K562 (cell line): ENCODE data around the gene TMSB4Y. TPM values are rescaled to one million over a fixed set of nuclear protein-coding genes. Genes with fewer than 3 reads are reported as not detected.

Experiments used
- ATAC-seq: fragments of 200-7000 bp; cut with Tn5 transposase; 3 replicates; pipeline ENCODE4 v1.9.1; 2020; ENCODE audit warnings: moderate library complexity
- BruUV-seq: library from RNA; stranded (reverse); fragments of 400-500 nt; replicated peaks from 2 replicates; lab custom pipeline; 2021; lab: Mats Ljungman, UMichigan
- CTCF ChIA-PET: fragments of 300-600 bp; formaldehyde crosslinking; extraction: SDS; loops from one replicate; lab custom pipeline; 2021; ENCODE audit warnings: low intra/inter-chr PET ratio; lab: Yijun Ruan, JAX
- POLR2A ChIA-PET: fragments of 300-600, 350-650 bp; sonication (Branson Sonifier 250); formaldehyde crosslinking; extraction: SDS; loops from one replicate; lab custom pipeline; 2021; ENCODE audit warnings: antibody characterized with exemption, inconsistent platforms; lab: Yijun Ruan, JAX
- DNase-seq, 4 experiments: peaks; one replicate each; pipeline versions ENCODE4 v3.0.0 to v3.0.0-alpha.2; 2011 to 2018; ENCODE audit warnings: low spot score in 3 of 4, mixed read lengths in 3 of 4; ENCODE audit errors: extremely low read depth in 1 of 4
- FAIRE-seq: peaks from 2 replicates; lab custom pipeline; 2011; peaks lifted over from hg19 to GRCh38; lab: Jason Lieb, UNC
- H2AFZ ChIP-seq: 2 replicates; pipeline ENCODE4 v1.6.0; 2011; ENCODE audit warnings: low read depth, low read length, control low read depth, inconsistent platforms
- H3K27ac ChIP-seq: fragments of 200-600 bp; 3 replicates; pipeline ENCODE4 v1.8.0; 2011; ENCODE audit warnings: low read depth, mild to moderate bottlenecking, control low read depth, inconsistent platforms, low read length, moderate library complexity, mixed read lengths; ENCODE audit errors: extremely low read depth
- H3K27me3 ChIP-seq, 2 experiments: fragments of 300-600 bp in 1 of 2; 2 replicates in 1 of 2; 3 replicates in 1 of 2; pipeline versions ENCODE4 v1.6.0 to v1.8.0; 2011; ENCODE audit warnings: inconsistent platforms in 2 of 2, low read length in 2 of 2, mild to moderate bottlenecking in 1 of 2, mixed read lengths in 1 of 2, moderate library complexity in 1 of 2; ENCODE audit not compliant: control insufficient read depth in 2 of 2, insufficient read depth in 2 of 2
- H3K36me3 ChIP-seq: fragments of 300-600 bp; 3 replicates; pipeline ENCODE4 v1.8.0; 2011; ENCODE audit warnings: mild to moderate bottlenecking, low read length, inconsistent platforms; ENCODE audit not compliant: control insufficient read depth, insufficient read depth
- H3K4me1 ChIP-seq, 2 experiments: fragments of 200-600 bp in 1 of 2; replicated peaks in 1 of 2; 2 replicates in 1 of 2; 3 replicates in 1 of 2; pipeline versions ENCODE4 v1.5.1 to v1.8.0; 2011; ENCODE audit warnings: inconsistent platforms in 2 of 2, low read length in 2 of 2, mild to moderate bottlenecking in 1 of 2, mixed read lengths in 1 of 2, moderate library complexity in 1 of 2; ENCODE audit not compliant: control insufficient read depth in 2 of 2, insufficient read depth in 2 of 2
- H3K4me2 ChIP-seq: 2 replicates; pipeline ENCODE4 v1.6.1; 2011; ENCODE audit warnings: low read length, control low read depth, inconsistent platforms, mixed read lengths; ENCODE audit not compliant: insufficient read depth
- H3K4me3 ChIP-seq: fragments of 200-600 bp; sonication (generic), shearing (Covaris generic); 2 replicates; pipeline ENCODE4 v1.5.1; 2016; ENCODE audit warnings: control low read depth, inconsistent platforms
- H3K79me2 ChIP-seq: fragments of 200-600 bp; 3 replicates; pipeline ENCODE4 v1.8.0; 2011; ENCODE audit warnings: low read length, inconsistent platforms; ENCODE audit not compliant: control insufficient read depth, insufficient read depth
- H3K9ac ChIP-seq, 2 experiments: 2 replicates each; pipeline versions ENCODE4 v1.6.0 to v1.6.1; 2011; ENCODE audit warnings: low read depth in 2 of 2, low read length in 2 of 2, control low read depth in 1 of 2, inconsistent platforms in 1 of 2, mild to moderate bottlenecking in 1 of 2, mixed read lengths in 1 of 2; ENCODE audit not compliant: insufficient read depth in 1 of 2
- H3K9me1 ChIP-seq: one replicate; pipeline ENCODE4 v1.6.0; 2011; ENCODE audit warnings: inconsistent platforms, mild to moderate bottlenecking, low read length, moderate library complexity; ENCODE audit not compliant: control insufficient read depth, insufficient read depth
- H3K9me3 ChIP-seq: replicated peaks from 2 replicates; pipeline ENCODE4 v1.5.1; 2011; ENCODE audit warnings: low read depth, low read length, inconsistent platforms; ENCODE audit not compliant: control insufficient read depth, insufficient read depth
- H4K20me1 ChIP-seq: replicated peaks from 2 replicates; pipeline ENCODE4 v1.6.1; 2011; ENCODE audit warnings: low read length, inconsistent platforms, mixed read lengths; ENCODE audit not compliant: control insufficient read depth, insufficient read depth
- HMGN3 ChIP-seq: IDR thresholded peaks from 2 replicates; pipeline ENCODE4 v1.6.1; 2011; ENCODE audit warnings: borderline replicate concordance, low read depth, mild to moderate bottlenecking, mixed read lengths, low read length; ENCODE audit not compliant: insufficient read length; ENCODE audit errors: extremely low read depth
- KDM1A ChIP-seq, 2 experiments: fragments of 450-650 bp; IDR thresholded peaks; 2 replicates each; pipeline ENCODE4 v1.6.1; 2016; ENCODE audit warnings: mild to moderate bottlenecking in 2 of 2
- KLF16 ChIP-seq: IDR thresholded peaks from 2 replicates; pipeline ENCODE4 v1.6.1; 2016; ENCODE audit warnings: antibody characterized with exemption
- MYNN ChIP-seq, 2 experiments: sonication (generic); formaldehyde crosslinking in 1 of 2; IDR thresholded peaks; 2 replicates each; pipeline versions ENCODE4 v1.5.0 to v1.6.1; 2016 to 2020; ENCODE audit warnings: antibody characterized with exemption in 1 of 2, missing genetic modification reagents in 1 of 2
- NFE2L1 ChIP-seq: fragments of 450-650 bp; IDR thresholded peaks from 2 replicates; pipeline ENCODE4 v1.6.1; 2016; ENCODE audit warnings: missing genetic modification characterization, low read depth, mild to moderate bottlenecking, missing compliant biosample characterization, moderate library complexity, borderline replicate concordance
- RFX1 ChIP-seq: fragments of 450-650 bp; IDR thresholded peaks from 2 replicates; pipeline ENCODE4 v1.6.1; 2016; ENCODE audit warnings: mild to moderate bottlenecking, moderate library complexity
- SAP30 ChIP-seq: fragments of 200-600 bp; sonication (generic); IDR thresholded peaks from 2 replicates; pipeline ENCODE4 v1.6.1; 2012; ENCODE audit warnings: borderline replicate concordance, low read depth, mild to moderate bottlenecking, moderate library complexity, low read length, control low read depth, inconsistent platforms; ENCODE audit not compliant: insufficient read depth, poor library complexity, severe bottlenecking
- TARDBP ChIP-seq: fragments of 450-650 bp; IDR thresholded peaks from 2 replicates; pipeline ENCODE4 v1.6.1; 2016
- ZNF24 ChIP-seq: fragments of 450-650 bp; IDR thresholded peaks from 2 replicates; pipeline ENCODE4 v1.6.1; 2016
- WGBS: fragments of 100-300 bp; shearing (Covaris generic); methylation state at CpG from one replicate; pipeline ENCODE4 v1.1.6; 2016; ENCODE audit warnings: low coverage, mixed read lengths; ENCODE audit not compliant: insufficient coverage; ENCODE audit errors: missing lambda C conversion rate; 5-methylcytosine and 5-hydroxymethylcytosine counted together
- in situ Hi-C: fragments of 300-500 bp; cut with MboI; formaldehyde crosslinking; loops from 4 replicates; pipeline ENCODE4 v1.15.0; 2018; ENCODE audit warnings: inconsistent platforms, mixed read lengths
- intact Hi-C: fragments of 100-400 bp; cut with micrococcal nuclease; formaldehyde crosslinking; loops from 2 replicates; pipeline ENCODE4 v1.14.2; 2022
- polyA plus RNA-seq, 8 experiments: library from polyadenylated mRNA; depleted of rRNA in 4 of 8; stranded (reverse) in 5 of 8; unstranded in 3 of 8; fragments of >200 nt; fragmentation: Nextera tagmentation in 2 of 8; fragmentation: Illumina TruSeq in 1 of 8; extraction: Ambion mirVana in 2 of 8; extraction: Trizol in 1 of 8; gene quantifications; 2 replicates each; pipeline versions ENCODE4 v1.2.1 to v1.2.3, GENCODE V29; 2011 to 2014; ENCODE audit warnings: inconsistent platforms in 1 of 8, missing spikeins in 1 of 8
- total RNA-seq, 7 experiments: library from RNA; depleted of rRNA in 6 of 7; stranded (reverse); fragments of >200 nt in 6 of 7; fragmentation: Illumina TruSeq in 2 of 7; extraction: Trizol in 2 of 7; gene quantifications; 2 replicates each; pipeline versions ENCODE4 v1.2.1 to v1.2.3, GENCODE V29; 2011 to 2021; ENCODE audit warnings: low replicate concordance in 1 of 7
- TF ChIP-seq, protein P1 (sequence below), 3 experiments: fragments of 200-800 bp in 1 of 3; fragments of 250-450 bp in 1 of 3; fragments of 450-650 bp in 1 of 3; sonication (Bioruptor Pico) in 1 of 3; sonication (Bioruptor generic) in 1 of 3; formaldehyde crosslinking in 1 of 3; IDR thresholded peaks; 2 replicates each; pipeline versions ENCODE4 v1.6.1 to v1.8.0; 2016 to 2022; ENCODE audit warnings: mild to moderate bottlenecking in 2 of 3, missing genetic modification characterization in 2 of 3, missing compliant biosample characterization in 1 of 3, moderate library complexity in 1 of 3
- TF ChIP-seq, protein P2 (sequence below): IDR thresholded peaks from 2 replicates; pipeline ENCODE4 v1.6.1; 2014; ENCODE audit warnings: antibody characterized with exemption
- TF ChIP-seq, protein P3 (sequence below): fragments of 450-650 bp; formaldehyde crosslinking; IDR thresholded peaks from 2 replicates; pipeline ENCODE4 v1.4.0; 2020; ENCODE audit warnings: mild to moderate bottlenecking

TMSB4Y gene
- total and polyA plus RNA-seq, 9 of the 15 experiments (the other 6 are each of a cell fraction or from before 2014, with no cell fraction given): not detected

DNA sequence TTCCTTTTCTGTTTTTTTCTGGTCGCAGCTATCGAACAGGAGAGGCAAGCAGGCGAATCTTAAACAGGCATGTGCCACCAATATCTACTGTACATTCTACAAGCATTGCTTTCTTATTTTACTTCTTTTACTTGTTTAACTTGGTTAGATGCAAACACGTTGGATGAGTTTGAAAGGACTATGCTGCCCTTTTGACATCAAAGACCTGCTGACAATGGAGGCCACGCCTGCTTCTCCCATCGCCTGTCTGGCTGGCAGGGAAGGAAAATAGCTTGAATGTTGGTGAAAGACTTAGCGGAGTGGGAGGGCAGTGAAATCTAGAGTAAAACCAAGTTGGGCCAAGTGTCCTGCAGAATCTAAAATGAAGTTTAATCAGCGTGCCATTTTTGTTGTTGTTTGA, 1.5 kb downstream of the TMSB4Y start:
- CTCF ChIA-PET: no interaction called here
- Histone ChIP-seq H2AFZ (no peak overlapping the region), H3K27me3 (no peaks in the 10 kb centered on the region), H3K4me1 (no peaks in the 10 kb centered on the region), H3K4me3 (no peak overlapping the region), H3K9ac (no peak overlapping the region), H4K20me1 (no peaks in the 10 kb centered on the region), H3K79me2 (no peaks in the 10 kb centered on the region)
- in situ Hi-C loops: no loop called here
- DNase-seq: no peak
- intact Hi-C loops: no loop called here
- BruUV-seq: no TSS peak
- TF ChIP-seq, protein P1, sequence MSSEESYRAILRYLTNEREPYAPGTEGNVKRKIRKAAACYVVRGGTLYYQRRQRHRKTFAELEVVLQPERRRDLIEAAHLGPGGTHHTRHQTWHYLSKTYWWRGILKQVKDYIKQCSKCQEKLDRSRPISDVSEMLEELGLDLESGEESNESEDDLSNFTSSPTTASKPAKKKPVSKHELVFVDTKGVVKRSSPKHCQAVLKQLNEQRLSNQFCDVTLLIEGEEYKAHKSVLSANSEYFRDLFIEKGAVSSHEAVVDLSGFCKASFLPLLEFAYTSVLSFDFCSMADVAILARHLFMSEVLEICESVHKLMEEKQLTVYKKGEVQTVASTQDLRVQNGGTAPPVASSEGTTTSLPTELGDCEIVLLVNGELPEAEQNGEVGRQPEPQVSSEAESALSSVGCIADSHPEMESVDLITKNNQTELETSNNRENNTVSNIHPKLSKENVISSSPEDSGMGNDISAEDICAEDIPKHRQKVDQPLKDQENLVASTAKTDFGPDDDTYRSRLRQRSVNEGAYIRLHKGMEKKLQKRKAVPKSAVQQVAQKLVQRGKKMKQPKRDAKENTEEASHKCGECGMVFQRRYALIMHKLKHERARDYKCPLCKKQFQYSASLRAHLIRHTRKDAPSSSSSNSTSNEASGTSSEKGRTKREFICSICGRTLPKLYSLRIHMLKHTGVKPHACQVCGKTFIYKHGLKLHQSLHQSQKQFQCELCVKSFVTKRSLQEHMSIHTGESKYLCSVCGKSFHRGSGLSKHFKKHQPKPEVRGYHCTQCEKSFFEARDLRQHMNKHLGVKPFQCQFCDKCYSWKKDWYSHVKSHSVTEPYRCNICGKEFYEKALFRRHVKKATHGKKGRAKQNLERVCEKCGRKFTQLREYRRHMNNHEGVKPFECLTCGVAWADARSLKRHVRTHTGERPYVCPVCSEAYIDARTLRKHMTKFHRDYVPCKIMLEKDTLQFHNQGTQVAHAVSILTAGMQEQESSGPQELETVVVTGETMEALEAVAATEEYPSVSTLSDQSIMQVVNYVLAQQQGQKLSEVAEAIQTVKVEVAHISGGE (CRISPR knock-in tag; IDR thresholded peaks at IDR 0.05): no peak
- TF ChIP-seq RFX1: no peak
- TF ChIP-seq HMGN3: no peak
- TF ChIP-seq TARDBP: no peak
- no peak for TF ChIP-seq SAP30
- no peak for TF ChIP-seq ZNF24
- no peak for TF ChIP-seq NFE2L1 (tag)
- no peak for TF ChIP-seq MYNN (IDR thresholded peaks at IDR 0.05)
- TF ChIP-seq MYNN (CRISPR knock-in tag; IDR thresholded peaks at IDR 0.05): no peak
- TF ChIP-seq KDM1A (IDR thresholded peaks at IDR 0.05): no peak
- no peak for TF ChIP-seq KLF16
- TF ChIP-seq, protein P2, sequence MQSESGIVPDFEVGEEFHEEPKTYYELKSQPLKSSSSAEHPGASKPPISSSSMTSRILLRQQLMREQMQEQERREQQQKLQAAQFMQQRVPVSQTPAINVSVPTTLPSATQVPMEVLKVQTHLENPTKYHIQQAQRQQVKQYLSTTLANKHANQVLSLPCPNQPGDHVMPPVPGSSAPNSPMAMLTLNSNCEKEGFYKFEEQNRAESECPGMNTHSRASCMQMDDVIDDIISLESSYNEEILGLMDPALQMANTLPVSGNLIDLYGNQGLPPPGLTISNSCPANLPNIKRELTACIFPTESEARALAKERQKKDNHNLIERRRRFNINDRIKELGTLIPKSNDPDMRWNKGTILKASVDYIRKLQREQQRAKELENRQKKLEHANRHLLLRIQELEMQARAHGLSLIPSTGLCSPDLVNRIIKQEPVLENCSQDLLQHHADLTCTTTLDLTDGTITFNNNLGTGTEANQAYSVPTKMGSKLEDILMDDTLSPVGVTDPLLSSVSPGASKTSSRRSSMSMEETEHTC: no peak
- TF ChIP-seq, protein P3, sequence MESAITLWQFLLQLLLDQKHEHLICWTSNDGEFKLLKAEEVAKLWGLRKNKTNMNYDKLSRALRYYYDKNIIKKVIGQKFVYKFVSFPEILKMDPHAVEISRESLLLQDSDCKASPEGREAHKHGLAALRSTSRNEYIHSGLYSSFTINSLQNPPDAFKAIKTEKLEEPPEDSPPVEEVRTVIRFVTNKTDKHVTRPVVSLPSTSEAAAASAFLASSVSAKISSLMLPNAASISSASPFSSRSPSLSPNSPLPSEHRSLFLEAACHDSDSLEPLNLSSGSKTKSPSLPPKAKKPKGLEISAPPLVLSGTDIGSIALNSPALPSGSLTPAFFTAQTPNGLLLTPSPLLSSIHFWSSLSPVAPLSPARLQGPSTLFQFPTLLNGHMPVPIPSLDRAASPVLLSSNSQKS (CRISPR knock-in tag): no peak
- TF ChIP-seq, all 486 proteins: peak for 0
- WGBS: no CpG with 5 or more reads among the region's 8 CpGs
- ATAC-seq: no peak
- H3K27ac ChIP-seq: no peak overlapping the region
- no peaks in the 10 kb centered on the region for H3K9me3 ChIP-seq
- H3K9me1 ChIP-seq: no peaks in the 10 kb centered on the region
- no peak for FAIRE-seq
- no peak overlapping the region for H3K4me2 ChIP-seq
- POLR2A ChIA-PET: no interaction called here
- no peaks in the 10 kb centered on the region for H3K36me3 ChIP-seq
